Activated CD4-positive, alpha-beta T cell treated with anti-CD3 and anti-CD28 coated beads for 36 hours (primary cell): ENCODE measurements around the gene FAM240B. TPM values are rescaled to one million over a fixed set of nuclear protein-coding genes. Genes with fewer than 3 reads are reported as not detected.

Experiments
- ATAC-seq: fragments of 200-7000 bp; cut with Tn5 transposase; one replicate; pipeline ENCODE4 v1.10.0; 2021; ENCODE audit warnings: mild to moderate bottlenecking, moderate library complexity
- CTCF ChIA-PET: fragments of 350-600 bp; sonication (Branson Sonifier 250); formaldehyde crosslinking; loops from one replicate; lab custom pipeline; 2021; ENCODE audit warnings: antibody characterized with exemption; lab: Charles Lee
- POLR2A ChIA-PET: fragments of 350-600 bp; sonication (Branson Sonifier 250); formaldehyde crosslinking; loops from one replicate; lab custom pipeline; 2021; ENCODE audit warnings: antibody characterized with exemption, inconsistent platforms; lab: Charles Lee
- DNase-seq: peaks from one replicate; pipeline ENCODE4 v3.0.0-alpha.2; 2020
- H3K27ac Mint-ChIP-seq: one replicate; pipeline ENCODE4 v1.8.0; 2021; ENCODE audit warnings: mixed read lengths
- H3K27me3 Mint-ChIP-seq: one replicate; pipeline ENCODE4 v1.8.0; 2021; ENCODE audit warnings: mixed read lengths
- H3K36me3 Mint-ChIP-seq: one replicate; pipeline ENCODE4 v1.8.0; 2021; ENCODE audit warnings: low read depth, mixed read lengths
- H3K4me1 Mint-ChIP-seq: one replicate; pipeline ENCODE4 v1.8.0; 2021; ENCODE audit warnings: mixed read lengths
- H3K4me3 Mint-ChIP-seq: one replicate; pipeline ENCODE4 v1.8.0; 2021; ENCODE audit warnings: mild to moderate bottlenecking, moderate library complexity, mixed read lengths
- H3K9me3 Mint-ChIP-seq: one replicate; pipeline ENCODE4 v1.8.0; 2021; ENCODE audit warnings: low read depth, mixed read lengths
- intact Hi-C, 2 experiments: fragments of 100-400 bp; cut with DNase I in 1 of 2; cut with micrococcal nuclease in 1 of 2; formaldehyde crosslinking; loops; one replicate each; pipeline versions ENCODE4 v1.14.2 to v1.15.1; 2022 to 2024; cut with DNase I, micrococcal nuclease
- total RNA-seq, 2 experiments: library from RNA; stranded (reverse); gene quantifications; one replicate each; pipeline ENCODE4 v1.2.3, GENCODE V29; 2021

The FAM240B gene
- total RNA-seq, 2 experiments from 2014 or later, result not detected

GRCh38 chr9:38699337-38699736 is 20.6 kb downstream of the FAM240B start:
- Mint-ChIP-seq H3K4me3 (no peak overlapping the region), H3K27me3 (peaks cover 3% of the 10 kb centered on the region), H3K4me1 (no peaks in the 10 kb centered on the region), H3K9me3 (no peaks in the 10 kb centered on the region), H3K27ac (no peak overlapping the region), H3K36me3 (no peaks in the 10 kb centered on the region)
- ChIA-PET POLR2A (interaction anchor here (0.6 kb wide), 1 partner anchor 66 kb away, joined by 3 read pairs; no protein-coding TSS in a partner anchor), CTCF (no interaction called here)
- DNase-seq (no peak), ATAC-seq (no peak)
- intact Hi-C loops, result loop anchor here in 1 of 2 experiments (5.0 kb wide), 1 partner anchor 33 kb away; no protein-coding TSS in a partner anchor

GRCh38 chr9:38697776-38698300 is 22.1 kb downstream of the FAM240B start:
- Mint-ChIP-seq H3K9me3 (no peaks in the 10 kb centered on the region), H3K27ac (no peak overlapping the region), H3K36me3 (no peaks in the 10 kb centered on the region), H3K4me1 (no peaks in the 10 kb centered on the region), H3K4me3 (no peak overlapping the region), H3K27me3 (peaks cover 2% of the 10 kb centered on the region)
- ATAC-seq, result no peak
- intact Hi-C loops, result loop anchor here in 1 of 2 experiments (5.0 kb wide), 1 partner anchor 34 kb away; no protein-coding TSS in a partner anchor
- POLR2A ChIA-PET, result no interaction called here
- DNase-seq, result no peak
- CTCF ChIA-PET, result no interaction called here

GRCh38 chr9:38696999-38697398 is 22.9 kb downstream of the FAM240B start:
- peaks cover 2% of the 10 kb centered on the region for H3K27me3 Mint-ChIP-seq
- H3K27ac Mint-ChIP-seq, result no peak overlapping the region
- no peak for DNase-seq
- intact Hi-C loops, result loop anchor here in 1 of 2 experiments (5.0 kb wide), 1 partner anchor 35 kb away; no protein-coding TSS in a partner anchor
- H3K4me3 Mint-ChIP-seq, result no peak overlapping the region
- ChIA-PET CTCF (no interaction called here), POLR2A (no interaction called here)
- H3K36me3 Mint-ChIP-seq, result no peaks in the 10 kb centered on the region
- no peaks in the 10 kb centered on the region for H3K9me3 Mint-ChIP-seq
- no peaks in the 10 kb centered on the region for H3K4me1 Mint-ChIP-seq
- no peak for ATAC-seq

DNA sequence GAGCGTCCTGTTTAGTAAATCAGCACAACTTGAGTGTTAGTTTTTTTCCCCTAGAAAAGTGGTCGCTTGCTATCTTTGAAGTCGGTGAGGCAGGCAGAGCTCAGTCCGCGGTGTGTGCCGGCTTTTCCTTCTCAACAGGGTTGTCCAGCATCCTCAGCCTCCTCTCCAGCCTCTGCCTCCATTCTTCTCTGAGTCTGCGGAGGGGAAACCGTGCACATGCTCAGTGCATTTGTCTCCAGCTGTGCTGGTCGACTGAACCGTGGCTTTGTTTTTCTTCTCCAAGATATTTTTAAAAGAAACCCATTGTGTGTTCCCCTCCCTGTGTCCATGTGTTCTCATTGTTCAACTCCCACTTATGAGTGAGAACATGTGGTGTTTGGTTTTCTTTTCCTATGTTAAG is 25.3 kb downstream of the FAM240B start:
- peaks cover 2% of the 10 kb centered on the region for H3K27me3 Mint-ChIP-seq

DNA sequence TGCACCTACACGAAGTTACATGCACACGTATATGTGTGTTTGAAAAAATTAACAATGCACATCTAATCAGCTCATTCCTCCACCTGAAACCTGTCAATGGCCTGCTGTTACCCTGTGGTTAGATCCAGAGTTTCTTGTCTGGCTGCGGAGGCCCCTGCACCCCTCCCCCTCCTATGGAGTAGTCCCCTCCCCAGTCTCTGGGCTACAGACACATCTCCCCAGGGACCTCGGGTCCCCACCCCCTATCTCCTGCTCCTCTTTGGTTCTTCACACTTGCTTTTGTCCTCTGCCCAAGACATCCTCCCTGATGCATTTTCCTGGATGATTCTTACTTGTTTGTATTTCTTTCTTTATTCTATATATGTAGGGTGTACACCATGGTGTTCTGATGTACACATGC is 27.2 kb downstream of the FAM240B start:
- intact Hi-C loops, result loop anchor here in 1 of 2 experiments (5.0 kb wide), 1 partner anchor 50 kb away; no protein-coding TSS in a partner anchor
- Mint-ChIP-seq H3K4me1 (no peaks in the 10 kb centered on the region), H3K4me3 (no peak overlapping the region)

More for the DNA sequence above, 25.3 kb downstream of the FAM240B start:
- Mint-ChIP-seq H3K4me3 (no peak overlapping the region), H3K27ac (no peak overlapping the region), H3K9me3 (no peaks in the 10 kb centered on the region), H3K4me1 (no peaks in the 10 kb centered on the region), H3K36me3 (no peaks in the 10 kb centered on the region)
- ATAC-seq (no peak), DNase-seq (no peak)
- intact Hi-C loops, result loop anchor here in 1 of 2 experiments (5.0 kb wide), 2 partner anchors 38 to 52 kb away; no protein-coding TSS in a partner anchor
- ChIA-PET POLR2A (no interaction called here), CTCF (no interaction called here)

DNA sequence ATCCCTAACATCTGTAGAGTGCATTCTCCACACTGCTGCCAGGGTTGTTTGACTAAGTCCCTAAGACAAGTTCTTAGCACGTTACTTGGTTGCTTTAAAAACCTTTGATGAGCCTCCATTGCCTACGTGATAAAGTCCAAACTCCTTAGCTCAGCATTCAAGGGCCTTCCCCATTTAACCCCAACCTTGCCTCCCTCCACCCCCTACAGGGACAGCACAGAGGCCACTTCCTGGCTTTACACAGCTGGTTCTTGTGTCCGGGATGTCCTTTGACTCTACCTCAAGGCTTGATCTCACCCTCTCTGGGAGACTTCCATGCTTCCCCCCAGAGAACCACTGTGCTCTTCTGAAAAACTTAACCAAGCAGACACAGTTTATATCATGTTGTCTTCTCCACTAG is 29.4 kb downstream of the FAM240B start:
- CTCF ChIA-PET, result no interaction called here
- Mint-ChIP-seq H3K9me3 (no peaks in the 10 kb centered on the region), H3K36me3 (no peaks in the 10 kb centered on the region), H3K27ac (no peak overlapping the region), H3K4me3 (no peak overlapping the region), H3K4me1 (peaks cover 6% of the 10 kb centered on the region), H3K27me3 (peaks cover 7% of the 10 kb centered on the region)
- ATAC-seq (no peak), DNase-seq (no peak)
- intact Hi-C loops, result loop anchor here in 1 of 2 experiments (5.0 kb wide), 1 partner anchor 48 kb away; no protein-coding TSS in a partner anchor
- POLR2A ChIA-PET, result no interaction called here

More for the DNA sequence above, 27.2 kb downstream of the FAM240B start:
- CTCF ChIA-PET, result no interaction called here
- H3K27me3 Mint-ChIP-seq, result peaks cover 7% of the 10 kb centered on the region
- DNase-seq (no peak), ATAC-seq (no peak)
- no peaks in the 10 kb centered on the region for H3K36me3 Mint-ChIP-seq
- POLR2A ChIA-PET, result no interaction called here
- H3K27ac Mint-ChIP-seq, result no peak overlapping the region
- H3K9me3 Mint-ChIP-seq, result no peaks in the 10 kb centered on the region

GRCh38 chr9:38689678-38690077 is 30.3 kb downstream of the FAM240B start:
- Mint-ChIP-seq H3K27me3 (peaks cover 7% of the 10 kb centered on the region), H3K36me3 (no peaks in the 10 kb centered on the region), H3K9me3 (no peaks in the 10 kb centered on the region), H3K4me3 (no peak overlapping the region), H3K4me1 (peaks cover 6% of the 10 kb centered on the region), H3K27ac (no peak overlapping the region)
- intact Hi-C loops, result loop anchor here in 1 of 2 experiments (5.0 kb wide), 1 partner anchor 47 kb away; no protein-coding TSS in a partner anchor
- DNase-seq, result no peak
- ChIA-PET POLR2A (interaction anchor here (0.6 kb wide), 1 partner anchor 590 kb away, joined by 3 read pairs; no protein-coding TSS in a partner anchor), CTCF (no interaction called here)
- no peak for ATAC-seq

DNA sequence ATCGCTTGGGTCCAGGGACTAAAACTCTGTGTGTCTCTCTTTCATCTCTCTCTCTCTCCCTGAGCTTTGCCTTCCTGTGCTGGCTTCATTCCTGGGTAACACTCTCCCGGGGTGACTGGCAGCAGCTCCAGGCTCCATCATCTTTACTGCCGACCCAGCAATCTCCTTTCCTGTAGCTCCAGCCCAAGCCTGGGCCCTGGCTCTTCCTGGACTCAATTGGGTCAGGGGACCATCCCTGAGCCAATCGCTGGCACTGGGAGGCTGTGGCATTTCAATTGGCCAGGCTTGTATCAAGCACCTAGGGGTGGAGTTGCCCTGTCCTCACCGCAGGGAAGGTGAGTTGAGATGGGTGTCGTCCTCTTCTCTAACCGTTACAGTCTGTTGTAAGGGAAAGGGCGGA is 31.9 kb downstream of the FAM240B start:
- intact Hi-C loops, result no loop called here
- no peaks in the 10 kb centered on the region for H3K36me3 Mint-ChIP-seq
- no peaks in the 10 kb centered on the region for H3K9me3 Mint-ChIP-seq
- ATAC-seq (no peak), DNase-seq (no peak)
- H3K27ac Mint-ChIP-seq, result no peak overlapping the region
- H3K27me3 Mint-ChIP-seq, result peaks cover 4% of the 10 kb centered on the region
- no peak overlapping the region for H3K4me3 Mint-ChIP-seq
- CTCF ChIA-PET, result interaction anchor here (0.6 kb wide), 1 partner anchor 336 kb away, joined by 3 read pairs; no protein-coding TSS in a partner anchor
- H3K4me1 Mint-ChIP-seq, result peaks cover 6% of the 10 kb centered on the region
- POLR2A ChIA-PET, result no interaction called here

DNA sequence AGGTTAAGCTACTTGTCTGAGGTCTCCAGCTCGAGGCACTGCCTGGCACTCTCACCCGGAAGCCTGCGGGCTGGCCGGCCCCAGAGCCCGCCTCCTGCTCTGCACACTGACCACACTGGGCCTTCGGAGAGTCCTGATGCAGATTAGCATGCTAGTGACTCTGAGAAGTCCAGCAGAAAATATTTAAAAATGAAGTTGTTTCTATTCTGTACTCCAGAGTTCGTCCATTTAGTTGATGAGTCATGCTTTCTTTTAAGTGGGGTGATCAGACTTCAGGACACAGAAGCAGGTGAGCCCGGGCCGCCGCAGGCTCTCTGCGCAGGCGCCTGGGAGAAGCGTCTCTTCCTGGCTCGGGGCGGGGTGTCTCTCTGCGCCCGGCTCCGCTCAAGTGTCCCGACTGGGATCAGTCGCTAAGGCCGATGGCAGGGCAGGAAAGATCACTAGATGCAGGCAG is 32.5 kb downstream of the FAM240B start:
- intact Hi-C loops, result no loop called here
- ChIA-PET CTCF (no interaction called here), POLR2A (no interaction called here)
- H3K36me3 Mint-ChIP-seq, result no peaks in the 10 kb centered on the region
- ATAC-seq (peak; percentile 66), DNase-seq (peak; percentile 60)
- no peak overlapping the region for H3K27ac Mint-ChIP-seq
- H3K27me3 Mint-ChIP-seq, result peaks cover 4% of the 10 kb centered on the region
- H3K9me3 Mint-ChIP-seq, result no peaks in the 10 kb centered on the region
- H3K4me1 Mint-ChIP-seq, result peaks cover 6% of the 10 kb centered on the region
- peak overlapping the region; percentile 11 for H3K4me3 Mint-ChIP-seq

GRCh38 chr9:38686933-38687332 is 33.0 kb downstream of the FAM240B start:
- H3K4me3 Mint-ChIP-seq, result no peak overlapping the region
- H3K36me3 Mint-ChIP-seq, result no peaks in the 10 kb centered on the region
- H3K27ac Mint-ChIP-seq, result no peak overlapping the region
- peaks cover 4% of the 10 kb centered on the region for H3K27me3 Mint-ChIP-seq
- no peak for ATAC-seq
- CTCF ChIA-PET, result no interaction called here
- POLR2A ChIA-PET, result no interaction called here
- H3K4me1 Mint-ChIP-seq, result peaks cover 6% of the 10 kb centered on the region
- DNase-seq, result no peak
- H3K9me3 Mint-ChIP-seq, result no peaks in the 10 kb centered on the region
- intact Hi-C loops, result no loop called here

DNA sequence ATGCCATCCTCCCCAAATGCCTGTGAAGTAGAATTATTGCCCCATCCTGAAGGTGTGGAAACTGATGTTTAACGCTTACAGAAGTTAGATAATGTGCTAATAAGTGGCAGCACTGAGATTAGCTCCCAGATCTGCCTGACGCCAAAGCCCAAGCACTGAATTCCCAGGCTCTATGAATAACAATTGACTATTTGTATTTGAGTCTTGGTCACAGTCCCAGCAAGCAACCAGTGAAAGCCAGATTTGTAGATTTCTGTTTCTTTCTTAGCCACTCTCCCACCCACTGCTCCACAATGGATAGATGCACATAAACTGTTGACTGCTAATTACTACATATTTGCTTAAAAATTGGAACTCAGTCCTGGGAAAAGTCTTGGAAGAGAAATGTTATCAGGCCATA is 34.4 kb downstream of the FAM240B start:
- Mint-ChIP-seq H3K4me1 (peaks cover 6% of the 10 kb centered on the region), H3K27ac (no peak overlapping the region), H3K9me3 (no peaks in the 10 kb centered on the region), H3K36me3 (no peaks in the 10 kb centered on the region), H3K27me3 (peaks cover 4% of the 10 kb centered on the region), H3K4me3 (no peak overlapping the region)
- intact Hi-C loops, result no loop called here
- ChIA-PET CTCF (no interaction called here), POLR2A (no interaction called here)
- ATAC-seq, result no peak
- no peak for DNase-seq

GRCh38 chr9:38683336-38683735 is 36.6 kb downstream of the FAM240B start:
- ATAC-seq (no peak), DNase-seq (no peak)
- intact Hi-C loops, result loop anchor here in 1 of 2 experiments (5.0 kb wide), 1 partner anchor 61 kb away; the partner anchor contains the start of gene ANKRD18A
- no peak overlapping the region for H3K4me3 Mint-ChIP-seq
- ChIA-PET CTCF (interaction anchor here (0.6 kb wide), 1 partner anchor 264 kb away, joined by 4 read pairs; no protein-coding TSS in a partner anchor), POLR2A (no interaction called here)
- no peaks in the 10 kb centered on the region for H3K9me3 Mint-ChIP-seq
- peaks cover 6% of the 10 kb centered on the region for H3K4me1 Mint-ChIP-seq
- peaks cover 4% of the 10 kb centered on the region for H3K27me3 Mint-ChIP-seq
- H3K36me3 Mint-ChIP-seq, result no peaks in the 10 kb centered on the region
- no peak overlapping the region for H3K27ac Mint-ChIP-seq
